Astrocyte (in vitro differentiated cells and primary cell): ENCODE data around the gene DENND2A. TPM values are rescaled to one million over a fixed set of nuclear protein-coding genes. Genes with fewer than 3 reads are reported as not detected.

Experiments
- DNase-seq: peaks from one replicate; pipeline ENCODE4 v3.0.0-alpha.2; 2010; ENCODE audit warnings: low read depth
- FAIRE-seq: peaks from 2 replicates; lab custom pipeline; 2011; peaks lifted over from hg19 to GRCh38; lab: Jason Lieb, UNC
- H2AFZ ChIP-seq: 2 replicates; pipeline ENCODE4 v1.6.0; 2012; ENCODE audit warnings: low read depth, low read length, inconsistent platforms
- H3K27ac ChIP-seq: 2 replicates; pipeline ENCODE4 v1.5.1; 2011; ENCODE audit warnings: low read depth, low read length, inconsistent platforms
- H3K27me3 ChIP-seq: 2 replicates; pipeline ENCODE4 v1.6.0; 2011; ENCODE audit warnings: low read length, inconsistent platforms; ENCODE audit not compliant: insufficient read depth
- H3K36me3 ChIP-seq: 2 replicates; pipeline ENCODE4 v1.5.1; 2011; ENCODE audit warnings: low read length, inconsistent platforms; ENCODE audit not compliant: insufficient read depth
- H3K4me1 ChIP-seq: 2 replicates; pipeline ENCODE4 v1.5.1; 2011; ENCODE audit warnings: low read length, inconsistent platforms; ENCODE audit not compliant: insufficient read depth
- H3K4me2 ChIP-seq: 2 replicates; pipeline ENCODE4 v1.6.0; 2012; ENCODE audit warnings: low read length, inconsistent platforms
- H3K4me3 ChIP-seq: 2 replicates; pipeline ENCODE4 v1.5.1; 2011; ENCODE audit warnings: low read depth, mild to moderate bottlenecking, low read length, inconsistent platforms; ENCODE audit not compliant: insufficient read depth
- H3K79me2 ChIP-seq: 2 replicates; pipeline ENCODE4 v1.6.0; 2012; ENCODE audit warnings: mild to moderate bottlenecking, low read length, inconsistent platforms; ENCODE audit not compliant: insufficient read depth
- H3K9ac ChIP-seq: 2 replicates; pipeline ENCODE4 v1.6.0; 2012; ENCODE audit warnings: mild to moderate bottlenecking, low read length, inconsistent platforms
- H3K9me3 ChIP-seq: 2 replicates; pipeline ENCODE4 v1.5.1; 2012; ENCODE audit warnings: low read depth, mild to moderate bottlenecking, low read length, inconsistent platforms; ENCODE audit not compliant: insufficient read depth
- H4K20me1 ChIP-seq: 2 replicates; pipeline ENCODE4 v1.6.0; 2012; ENCODE audit warnings: low read length, inconsistent platforms; ENCODE audit not compliant: insufficient read depth
- H3K27ac Mint-ChIP-seq: one replicate; pipeline ENCODE4 v1.8.0; 2021; ENCODE audit warnings: mild to moderate bottlenecking, mixed read lengths; ENCODE audit not compliant: unreplicated experiment
- H3K27me3 Mint-ChIP-seq: one replicate; pipeline ENCODE4 v1.8.0; 2021; ENCODE audit warnings: low read depth, mixed read lengths; ENCODE audit not compliant: unreplicated experiment
- H3K36me3 Mint-ChIP-seq: one replicate; pipeline ENCODE4 v1.8.0; 2021; ENCODE audit warnings: low read depth, mixed read lengths; ENCODE audit not compliant: unreplicated experiment
- H3K4me1 Mint-ChIP-seq: one replicate; pipeline ENCODE4 v1.8.0; 2021; ENCODE audit warnings: low read depth, mixed read lengths; ENCODE audit not compliant: unreplicated experiment
- H3K4me3 Mint-ChIP-seq: one replicate; pipeline ENCODE4 v1.8.0; 2021; ENCODE audit warnings: mild to moderate bottlenecking, moderate library complexity, mixed read lengths; ENCODE audit not compliant: unreplicated experiment
- H3K9me3 Mint-ChIP-seq: one replicate; pipeline ENCODE4 v1.8.0; 2021; ENCODE audit warnings: mild to moderate bottlenecking, mixed read lengths; ENCODE audit not compliant: unreplicated experiment
- CTCF ChIP-seq: IDR thresholded peaks from 2 replicates; pipeline ENCODE4 v1.5.1; 2011; ENCODE audit warnings: low read depth, mild to moderate bottlenecking, inconsistent platforms, low read length, moderate library complexity; ENCODE audit not compliant: insufficient read depth
- EZH2 ChIP-seq: IDR thresholded peaks from 2 replicates; pipeline ENCODE4 v1.6.1; 2012; ENCODE audit warnings: mild to moderate bottlenecking, low read length, inconsistent platforms; ENCODE audit not compliant: insufficient read depth
- total RNA-seq: library from RNA; stranded (reverse); gene quantifications from 2 replicates; pipeline ENCODE4 v1.2.1, GENCODE V29; 2021

Gene DENND2A
- total RNA-seq, 1 donor from 2014 or later = 42.1 TPM

GRCh38 chr7:140619176-140619575, 21.4 kb downstream of the DENND2A start:
- peaks cover 15% of the 10 kb centered on the region for H3K4me1 Mint-ChIP-seq
- Histone ChIP-seq H3K79me2 (peaks cover 7% of the 10 kb centered on the region), H3K36me3 (no peaks in the 10 kb centered on the region), H2AFZ (no peak overlapping the region), H3K9me3 (no peaks in the 10 kb centered on the region), H3K9ac (no peak overlapping the region), H3K4me2 (no peak overlapping the region), H3K27ac (no peak overlapping the region), H3K27me3 (no peaks in the 10 kb centered on the region), H3K4me3 (no peak overlapping the region), H3K4me1 (peaks cover 16% of the 10 kb centered on the region), H4K20me1 (no peaks in the 10 kb centered on the region)
- no peak overlapping the region for H3K27ac Mint-ChIP-seq
- H3K36me3 Mint-ChIP-seq = peaks cover 4% of the 10 kb centered on the region
- no peaks in the 10 kb centered on the region for H3K27me3 Mint-ChIP-seq
- TF ChIP-seq CTCF = no peak
- H3K9me3 Mint-ChIP-seq = no peaks in the 10 kb centered on the region
- DNase-seq (no peak), FAIRE-seq (no peak)
- no peak overlapping the region for H3K4me3 Mint-ChIP-seq

DNA sequence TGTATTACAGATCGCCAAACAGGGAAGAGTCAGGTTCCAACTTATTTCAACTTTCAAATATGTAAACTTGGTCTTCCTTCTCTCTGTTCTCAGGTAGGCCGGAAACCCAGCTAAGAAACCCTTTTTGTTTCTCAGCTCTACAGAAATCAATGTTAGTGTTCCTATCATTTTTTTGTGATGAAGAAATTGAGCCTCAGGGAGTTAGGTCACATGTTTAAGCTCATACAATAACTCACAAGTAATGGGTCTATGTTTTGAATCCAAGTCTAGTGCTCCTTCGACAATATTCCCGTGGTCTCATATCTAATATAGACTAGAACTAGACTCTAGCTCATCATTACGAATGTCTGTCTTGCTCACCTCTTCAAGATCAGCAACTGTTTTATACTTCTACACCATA, 22.3 kb downstream of the DENND2A start:
- Histone ChIP-seq H3K4me2 (no peak overlapping the region), H3K9me3 (no peaks in the 10 kb centered on the region), H4K20me1 (no peaks in the 10 kb centered on the region), H3K27ac (no peak overlapping the region), H3K9ac (no peak overlapping the region), H2AFZ (no peak overlapping the region), H3K27me3 (no peaks in the 10 kb centered on the region), H3K4me3 (no peak overlapping the region), H3K36me3 (no peaks in the 10 kb centered on the region), H3K79me2 (peaks cover 5% of the 10 kb centered on the region), H3K4me1 (peaks cover 16% of the 10 kb centered on the region)
- no peaks in the 10 kb centered on the region for H3K27me3 Mint-ChIP-seq
- no peaks in the 10 kb centered on the region for H3K9me3 Mint-ChIP-seq
- H3K27ac Mint-ChIP-seq = no peak overlapping the region
- peaks cover 12% of the 10 kb centered on the region for H3K4me1 Mint-ChIP-seq
- no peak for TF ChIP-seq EZH2
- TF ChIP-seq CTCF = no peak
- no peak for FAIRE-seq
- peaks cover 4% of the 10 kb centered on the region for H3K36me3 Mint-ChIP-seq
- no peak overlapping the region for H3K4me3 Mint-ChIP-seq
- no peak for DNase-seq

DNA sequence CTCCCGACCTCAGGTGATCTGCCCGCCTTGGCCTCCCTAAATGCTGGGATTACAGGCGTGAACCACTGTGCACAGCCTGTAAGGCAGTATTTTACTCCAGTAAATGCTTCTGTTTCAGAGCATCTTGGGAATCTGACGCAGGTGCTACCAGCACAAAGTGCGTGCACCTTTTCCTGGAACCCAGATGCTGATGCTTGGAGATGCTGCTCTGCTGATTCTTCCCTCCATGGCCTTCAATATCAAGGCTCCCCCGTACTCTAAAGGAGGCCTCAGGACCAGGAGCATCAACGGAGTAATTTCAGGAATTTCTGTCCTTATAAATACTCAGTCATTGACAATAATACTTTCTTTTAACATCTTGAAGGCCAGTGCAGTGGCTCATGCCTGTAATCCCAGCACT, 23.5 kb downstream of the DENND2A start:
- Histone ChIP-seq H4K20me1 (no peaks in the 10 kb centered on the region), H3K4me2 (no peak overlapping the region), H3K27ac (no peak overlapping the region), H3K79me2 (peaks cover 5% of the 10 kb centered on the region), H3K4me1 (peaks cover 14% of the 10 kb centered on the region), H2AFZ (no peak overlapping the region), H3K4me3 (no peak overlapping the region), H3K36me3 (no peaks in the 10 kb centered on the region), H3K9me3 (no peaks in the 10 kb centered on the region), H3K27me3 (no peaks in the 10 kb centered on the region), H3K9ac (no peak overlapping the region)
- Mint-ChIP-seq H3K9me3 (no peaks in the 10 kb centered on the region), H3K27ac (no peak overlapping the region), H3K36me3 (peaks cover 4% of the 10 kb centered on the region), H3K4me3 (no peak overlapping the region), H3K4me1 (peaks cover 12% of the 10 kb centered on the region), H3K27me3 (no peaks in the 10 kb centered on the region)
- no peak for TF ChIP-seq EZH2
- TF ChIP-seq CTCF = no peak
- DNase-seq (no peak), FAIRE-seq (no peak)
